CD4-positive, alpha-beta T cell treated with Interleukin-2 at 100 ng/mL for 4 hours (primary cell): ENCODE data around the gene PDE1A.
"Not testable (repeated sequence)": the region's sequence is repeated elsewhere in the genome, so short reads cannot be mapped to it uniquely, and the experiment has no call there.

Source experiments
- DNase-seq: peaks from one replicate; pipeline ENCODE4 v3.0.0-alpha.2; 2020; ENCODE audit warnings: low spot score

PDE1A gene

GRCh38 chr2:182406221-182406620 is 20.6 kb downstream of the PDE1A start:
- no peak for DNase-seq

DNA sequence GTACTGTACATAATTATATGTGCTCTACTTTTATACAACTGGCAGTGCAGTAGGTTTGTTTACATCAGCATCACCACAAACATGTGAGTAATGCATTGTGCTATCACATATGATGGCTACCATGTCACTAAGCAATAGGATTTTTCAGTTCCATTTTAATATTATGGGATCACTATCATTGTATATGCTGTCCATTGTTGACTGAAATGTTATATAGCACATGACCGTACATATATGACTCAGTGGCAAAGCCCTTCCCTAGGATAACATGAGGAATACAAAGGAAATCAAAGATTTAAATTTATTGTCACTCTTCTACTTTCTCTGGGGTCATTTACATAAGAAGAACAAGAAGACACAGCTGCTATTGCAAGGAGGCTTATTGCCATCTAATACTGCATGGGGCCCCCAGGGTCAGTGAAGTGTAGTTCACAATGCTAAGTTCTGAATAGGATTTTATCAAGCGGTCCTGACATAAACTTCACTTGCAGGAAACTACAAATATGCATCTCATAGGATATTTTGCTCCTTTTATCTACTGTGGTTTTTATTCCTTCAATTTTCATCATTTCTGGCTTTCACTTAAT is 21.8 kb downstream of the PDE1A start:
- DNase-seq: no peak

- DNase-seq: no peak
These were observed 22.7 kb downstream of the PDE1A start for GRCh38 chr2:182404092-182404491.

DNA sequence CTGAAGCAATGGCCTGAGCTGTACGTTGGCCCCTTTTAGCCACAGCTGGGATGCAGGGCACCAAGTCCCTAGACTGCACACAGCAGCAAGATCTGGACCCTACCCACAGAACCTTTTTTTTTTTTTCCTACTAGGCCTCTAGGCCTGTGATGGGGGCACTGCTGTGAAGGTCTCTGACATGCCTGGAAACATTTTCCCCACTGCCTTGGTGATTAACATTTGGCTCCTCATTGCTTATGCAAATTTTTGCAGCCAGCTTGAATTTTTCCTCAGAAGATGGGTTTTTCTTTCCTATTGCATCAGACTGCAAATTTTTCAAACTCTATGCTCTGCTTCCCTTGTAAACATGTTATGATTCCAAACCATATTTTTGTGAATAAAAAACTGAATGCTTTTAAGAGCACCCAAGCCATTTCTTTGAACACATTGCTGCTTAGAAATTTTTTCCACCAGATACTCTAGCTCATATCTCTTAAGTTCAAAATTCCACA is 33.5 kb downstream of the PDE1A start:
- no peak for DNase-seq

GRCh38 chr2:182391443-182391842 is 35.4 kb downstream of the PDE1A start:
- no peak for DNase-seq

- DNase-seq: not testable (repeated sequence)
These were observed 40.5 kb downstream of the PDE1A start for GRCh38 chr2:182386267-182386880.

- no peak for DNase-seq
These were observed 42.0 kb downstream of the PDE1A start for GRCh38 chr2:182384860-182385259.

GRCh38 chr2:182381225-182381624 is 45.6 kb downstream of the PDE1A start:
- DNase-seq: no peak

- DNase-seq: no peak
These were observed 47.6 kb downstream of the PDE1A start for GRCh38 chr2:182379241-182379640.

- DNase-seq: no peak
These were observed 48.1 kb downstream of the PDE1A start for GRCh38 chr2:182378759-182379158.

DNA sequence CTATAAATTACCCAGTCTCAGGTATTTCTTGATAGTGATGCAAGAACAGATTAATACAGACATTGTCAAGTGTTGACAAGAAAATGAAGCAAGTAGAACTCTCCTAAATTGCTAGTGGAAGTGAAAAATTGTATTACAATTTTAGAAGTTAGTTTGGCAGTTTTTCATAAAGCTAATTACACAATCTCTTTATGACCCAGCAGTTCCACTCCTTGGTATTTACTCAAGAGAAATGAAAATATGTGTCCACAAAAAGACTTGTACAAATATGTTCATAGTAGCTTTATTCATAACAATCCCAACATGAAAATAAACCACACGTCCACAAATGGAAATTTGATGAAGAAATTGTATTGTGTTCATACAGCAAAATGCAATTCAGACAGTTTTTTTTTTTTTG is 49.4 kb downstream of the PDE1A start:
- no peak for DNase-seq

DNA sequence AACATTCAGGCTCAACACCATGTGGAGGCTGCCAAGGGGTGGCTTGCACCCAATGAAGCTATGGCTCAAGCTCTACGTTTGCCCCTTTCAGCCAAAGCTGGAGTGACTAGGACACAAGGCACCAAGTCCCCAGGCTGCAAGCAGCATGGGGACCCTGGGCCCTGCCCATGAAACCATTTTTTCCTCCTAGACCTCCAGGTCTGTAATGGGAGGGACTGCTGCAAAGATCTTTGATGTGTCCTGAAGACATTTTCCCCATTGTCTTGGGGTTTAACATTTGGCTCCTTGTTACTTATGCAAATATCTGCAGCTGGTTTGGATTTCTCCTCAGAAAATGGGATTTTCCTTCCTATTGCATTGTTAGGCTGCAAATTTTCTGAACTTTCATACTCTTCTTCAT is 51.0 kb downstream of the PDE1A start:
- DNase-seq: no peak

DNA sequence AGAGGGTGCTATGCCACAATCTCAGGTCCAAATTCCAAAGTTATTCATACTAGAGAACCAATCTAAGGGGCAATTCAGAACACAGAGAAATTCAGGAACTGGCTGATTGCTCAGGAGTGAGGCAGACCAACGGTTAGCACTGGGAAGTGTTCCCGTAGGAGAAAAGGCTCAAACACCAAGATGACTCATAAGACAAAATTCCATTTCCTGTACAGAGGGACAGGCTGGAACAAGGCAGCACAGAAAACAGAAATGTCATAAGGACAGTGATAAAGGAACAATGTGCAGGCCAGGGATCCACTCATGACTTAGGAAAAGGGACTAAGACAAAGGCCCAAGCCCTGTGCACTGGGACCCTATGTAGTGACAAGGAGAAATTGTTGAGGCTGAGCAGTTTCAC is 54.2 kb downstream of the PDE1A start:
- no peak for DNase-seq

DNA sequence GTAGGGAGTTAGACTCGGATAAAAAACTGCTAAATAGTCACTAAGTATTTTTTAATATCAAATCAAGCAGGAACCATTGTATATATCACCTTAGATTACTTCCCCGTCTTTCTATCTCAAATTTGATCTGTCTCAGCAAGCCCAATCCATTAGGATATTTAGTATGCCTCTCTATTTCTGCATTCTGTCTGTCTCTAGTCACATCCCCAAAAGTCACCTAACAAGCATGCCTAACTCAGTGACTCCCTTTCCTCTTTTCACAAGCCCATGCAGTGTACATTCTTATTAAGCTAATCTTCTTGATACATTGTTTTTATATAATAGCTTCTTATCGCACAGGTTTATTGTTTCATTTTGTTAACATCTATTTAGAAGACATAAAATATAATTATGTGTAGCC is 57.8 kb downstream of the PDE1A start:
- DNase-seq: no peak

DNA sequence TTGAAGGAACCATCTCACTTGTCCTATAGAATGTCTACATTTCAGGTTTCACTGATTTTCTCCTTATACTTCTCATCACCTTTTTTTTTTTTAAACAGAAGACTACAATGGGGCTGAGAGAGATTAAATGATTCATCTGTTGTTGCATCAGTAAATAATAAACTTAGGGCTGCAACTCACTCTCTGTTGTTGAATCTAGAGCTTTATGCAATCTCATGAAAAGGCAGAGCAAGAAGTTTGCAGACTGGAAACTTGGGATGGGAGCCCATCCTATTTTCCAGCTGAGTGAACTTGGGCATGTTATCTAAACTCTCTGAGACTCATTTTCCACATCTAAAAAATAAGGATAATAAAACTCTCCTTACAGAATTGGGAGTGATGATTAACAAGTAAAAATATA is 58.4 kb downstream of the PDE1A start:
- no peak for DNase-seq

- no peak for DNase-seq
These were observed 59.4 kb downstream of the PDE1A start for GRCh38 chr2:182367401-182367800.

DNA sequence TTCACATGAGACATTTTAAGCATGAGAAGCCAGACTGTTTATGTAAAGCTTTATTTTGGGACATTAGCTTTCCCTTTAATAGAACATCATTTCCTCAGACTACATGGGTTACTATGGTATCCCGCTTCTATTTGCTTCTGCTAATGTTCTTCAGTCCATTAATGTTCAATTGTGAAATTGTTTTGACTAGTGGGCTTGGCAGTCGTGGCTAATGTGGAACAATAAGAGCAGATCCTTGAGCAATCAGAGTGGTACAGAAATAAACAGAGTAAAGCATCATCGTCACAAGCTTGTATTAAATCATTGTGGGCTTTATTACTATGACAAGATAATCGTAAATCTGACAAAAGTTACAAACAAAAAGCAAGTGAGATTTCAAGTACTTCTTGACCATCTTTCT is 60.2 kb downstream of the PDE1A start:
- DNase-seq: no peak

- no peak for DNase-seq
These were observed 61.0 kb downstream of the PDE1A start for GRCh38 chr2:182365855-182366254.

DNA sequence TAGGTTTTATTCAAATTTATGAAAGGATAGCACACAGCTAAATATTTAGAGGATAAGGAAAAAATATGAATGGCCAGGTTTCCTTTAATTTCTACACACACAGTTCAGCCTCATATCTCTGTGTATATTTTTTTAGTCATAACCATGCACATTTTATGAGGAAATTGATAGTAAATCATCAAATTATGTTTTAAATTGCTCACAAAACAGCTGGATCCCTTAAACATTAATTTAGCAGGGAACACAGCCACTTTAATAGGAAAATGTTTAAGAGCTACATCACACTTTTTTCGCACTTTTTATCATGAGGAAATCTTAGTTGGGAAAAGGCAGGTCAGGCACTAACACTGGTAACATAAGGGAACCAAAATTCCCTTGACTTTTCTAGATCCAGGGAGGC is 65.4 kb downstream of the PDE1A start:
- DNase-seq: no peak

DNA sequence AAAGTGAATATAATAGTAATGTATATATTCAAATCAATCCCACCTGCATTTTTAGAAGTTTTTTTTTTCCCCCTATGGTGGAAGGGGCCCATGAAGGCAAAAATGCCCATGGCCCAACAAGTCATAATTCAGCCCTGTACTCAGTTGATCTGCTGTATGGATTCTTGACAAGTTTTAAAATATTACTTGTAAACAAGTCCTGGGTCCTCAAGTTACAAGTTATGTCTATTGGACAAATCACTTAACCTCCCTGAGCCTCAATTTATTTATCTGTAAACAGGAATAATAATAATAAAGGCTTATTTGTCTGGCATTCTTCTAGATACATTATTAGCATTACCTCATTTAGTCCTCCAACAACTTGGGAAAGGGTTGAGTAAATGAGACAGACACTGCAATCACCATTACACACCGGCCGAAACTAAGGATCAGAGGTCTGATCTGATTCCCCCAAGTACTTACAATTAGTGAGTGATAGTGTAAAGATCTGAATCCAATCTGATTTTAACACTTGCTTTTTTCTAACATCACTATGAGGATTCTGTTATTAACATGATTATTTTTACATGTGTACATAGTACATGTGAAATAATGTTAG is 66.1 kb downstream of the PDE1A start:
- no peak for DNase-seq

- DNase-seq: no peak
These were observed 66.7 kb downstream of the PDE1A start for GRCh38 chr2:182359990-182360662.

DNA sequence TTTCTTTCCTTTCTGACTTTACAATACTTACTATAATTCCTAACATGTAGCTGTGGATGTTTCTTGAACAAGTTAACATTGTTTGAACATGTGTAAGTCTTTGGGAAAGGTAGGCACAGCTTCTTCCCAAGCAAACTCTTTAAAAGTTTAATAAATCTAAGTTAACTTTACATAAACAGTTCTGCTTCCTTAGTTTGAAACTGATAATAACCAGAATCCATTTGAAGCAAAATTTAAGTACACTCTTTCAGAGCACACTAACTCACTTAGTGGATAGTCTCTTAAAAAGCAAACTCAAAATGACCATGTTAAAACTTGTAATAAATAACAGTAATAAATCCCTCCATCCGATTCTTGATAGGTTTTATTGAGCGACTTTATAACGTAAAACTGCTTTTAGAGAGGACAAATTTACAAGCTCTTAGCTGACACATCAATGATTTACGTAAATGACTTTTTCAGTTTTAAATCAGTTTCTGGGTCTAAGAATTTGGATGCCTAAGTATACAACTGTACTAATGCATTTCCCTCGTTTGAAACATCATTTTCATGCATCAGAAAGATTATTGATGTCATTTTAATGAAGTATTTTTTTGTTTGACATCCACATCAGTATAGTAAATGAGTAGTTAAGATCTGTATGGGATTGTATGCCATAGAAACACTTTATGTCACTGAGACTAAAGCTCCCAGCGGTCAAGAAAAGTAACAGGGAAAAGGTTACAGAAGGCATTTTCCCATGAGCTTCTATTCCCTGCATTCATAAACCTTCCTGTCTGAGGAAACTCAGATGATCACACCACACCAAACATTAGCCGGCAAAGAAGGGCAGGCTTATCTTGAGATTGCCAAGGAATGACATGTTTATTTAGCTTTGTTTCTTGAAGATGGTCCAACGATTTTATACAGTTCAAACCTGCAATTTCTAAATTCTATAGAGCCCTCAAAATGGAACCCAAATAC is 67.5 kb downstream of the PDE1A start:
- DNase-seq: no peak
